Esophagus muscularis mucosa (tissue), 3 donors: Measurements from ENCODE around the gene TRIM33.

Experiments
- POLR2A ChIP-seq: fragments of 450-650 bp; IDR thresholded peaks from one replicate; pipeline ENCODE4 v1.6.1; 2017; ENCODE audit warnings: antibody characterized with exemption, moderate library complexity, mild to moderate bottlenecking, low read depth
- POLR2AphosphoS5 ChIP-seq, 2 donors: sonication (generic); formaldehyde crosslinking; IDR thresholded peaks; one replicate each; pipeline ENCODE4 v1.6.1; 2017; ENCODE audit warnings: antibody characterized with exemption in 2 of 2
- TF ChIP-seq, protein P1 (sequence below), 3 experiments: fragments of 200-600 bp in 2 of 3; fragments of 450-650 bp in 1 of 3; sonication (generic) in 2 of 3; IDR thresholded peaks; one replicate each; pipeline ENCODE4 v1.5.1; 2017 to 2019; ENCODE audit warnings: antibody characterized with exemption in 3 of 3, mild to moderate bottlenecking in 2 of 3, moderate library complexity in 1 of 3

DNA sequence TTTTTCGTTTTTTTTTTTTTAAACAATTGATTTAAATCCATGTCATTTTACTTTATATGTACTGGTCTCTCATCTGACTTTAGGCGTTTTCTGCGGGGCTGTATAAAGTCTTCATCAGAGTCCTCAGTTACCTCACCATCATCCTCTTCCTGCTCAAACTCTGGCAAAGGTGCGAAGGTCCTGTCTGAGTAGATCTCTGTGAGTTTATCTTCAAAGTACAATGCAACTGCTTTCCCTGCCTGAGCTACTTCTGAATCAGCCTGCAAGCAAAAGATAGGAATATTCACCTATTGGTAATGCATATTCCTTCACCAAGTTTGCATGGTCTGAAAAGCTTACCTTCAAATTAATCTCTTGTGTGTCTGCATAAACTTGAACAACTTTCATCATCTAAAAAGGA lies 113.4 kb downstream of the TRIM33 start:
- TF ChIP-seq, protein P1, sequence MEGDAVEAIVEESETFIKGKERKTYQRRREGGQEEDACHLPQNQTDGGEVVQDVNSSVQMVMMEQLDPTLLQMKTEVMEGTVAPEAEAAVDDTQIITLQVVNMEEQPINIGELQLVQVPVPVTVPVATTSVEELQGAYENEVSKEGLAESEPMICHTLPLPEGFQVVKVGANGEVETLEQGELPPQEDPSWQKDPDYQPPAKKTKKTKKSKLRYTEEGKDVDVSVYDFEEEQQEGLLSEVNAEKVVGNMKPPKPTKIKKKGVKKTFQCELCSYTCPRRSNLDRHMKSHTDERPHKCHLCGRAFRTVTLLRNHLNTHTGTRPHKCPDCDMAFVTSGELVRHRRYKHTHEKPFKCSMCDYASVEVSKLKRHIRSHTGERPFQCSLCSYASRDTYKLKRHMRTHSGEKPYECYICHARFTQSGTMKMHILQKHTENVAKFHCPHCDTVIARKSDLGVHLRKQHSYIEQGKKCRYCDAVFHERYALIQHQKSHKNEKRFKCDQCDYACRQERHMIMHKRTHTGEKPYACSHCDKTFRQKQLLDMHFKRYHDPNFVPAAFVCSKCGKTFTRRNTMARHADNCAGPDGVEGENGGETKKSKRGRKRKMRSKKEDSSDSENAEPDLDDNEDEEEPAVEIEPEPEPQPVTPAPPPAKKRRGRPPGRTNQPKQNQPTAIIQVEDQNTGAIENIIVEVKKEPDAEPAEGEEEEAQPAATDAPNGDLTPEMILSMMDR (IDR thresholded peaks at IDR 0.05), result no peak
- TF ChIP-seq POLR2AphosphoS5 (IDR thresholded peaks at IDR 0.05), result no peak
- no peak for TF ChIP-seq POLR2A
